H9 (cell line): ENCODE data around the gene RAB11FIP4. TPM values are rescaled to one million over a fixed set of nuclear protein-coding genes. Genes with fewer than 3 reads are reported as not detected.

Experiments used
- DNase-seq: peaks from one replicate; pipeline ENCODE4 v3.0.0-alpha.2; 2017
- H2AFZ ChIP-seq: one replicate; pipeline ENCODE4 v1.6.1; 2013; ENCODE audit warnings: mild to moderate bottlenecking, low read length, control low read depth, moderate library complexity
- H2AK5ac ChIP-seq: 2 replicates; pipeline ENCODE4 v1.6.1; 2013; ENCODE audit warnings: low read length, control low read depth, mixed read lengths; ENCODE audit not compliant: insufficient read length
- H2BK120ac ChIP-seq: one replicate; pipeline ENCODE4 v1.6.1; 2013; ENCODE audit warnings: low read depth, mild to moderate bottlenecking, low read length, control low read depth, inconsistent platforms; ENCODE audit not compliant: poor library complexity, severe bottlenecking
- H2BK12ac ChIP-seq: 2 replicates; pipeline ENCODE4 v1.6.1; 2013; ENCODE audit warnings: low read length, control low read depth, mixed read lengths, low read depth; ENCODE audit not compliant: insufficient read length
- H2BK15ac ChIP-seq: 2 replicates; pipeline ENCODE4 v1.6.1; 2013; ENCODE audit warnings: low read depth, low read length, control low read depth
- H2BK20ac ChIP-seq: one replicate; pipeline ENCODE4 v1.6.1; 2013; ENCODE audit warnings: low read depth, mild to moderate bottlenecking, low read length, control low read depth, inconsistent platforms; ENCODE audit not compliant: poor library complexity, severe bottlenecking
- H2BK5ac ChIP-seq: 2 replicates; pipeline ENCODE4 v1.6.1; 2013; ENCODE audit warnings: low read length, control low read depth, mixed read lengths; ENCODE audit not compliant: insufficient read length
- H3K14ac ChIP-seq: 2 replicates; pipeline ENCODE4 v1.6.1; 2013; ENCODE audit warnings: low read length, control low read depth; ENCODE audit not compliant: insufficient read depth
- H3K18ac ChIP-seq: 2 replicates; pipeline ENCODE4 v1.6.1; 2013; ENCODE audit warnings: low read depth, mild to moderate bottlenecking, mixed read lengths, low read length, control low read depth; ENCODE audit not compliant: insufficient read length
- H3K23ac ChIP-seq: 2 replicates; pipeline ENCODE4 v1.6.1; 2013; ENCODE audit warnings: low read length, control low read depth, mixed read lengths, low read depth; ENCODE audit not compliant: insufficient read length
- H3K23me2 ChIP-seq: 2 replicates; pipeline ENCODE4 v1.6.1; 2013; ENCODE audit warnings: low read depth, mild to moderate bottlenecking, mixed read lengths, low read length, control low read depth; ENCODE audit not compliant: insufficient read length, poor library complexity, severe bottlenecking
- H3K27ac ChIP-seq: 2 replicates; pipeline ENCODE4 v1.5.1; 2013; ENCODE audit warnings: low read length, control low read depth, mixed read lengths, low read depth; ENCODE audit not compliant: insufficient read length
- H3K27me3 ChIP-seq: 2 replicates; pipeline ENCODE4 v1.6.1; 2013; ENCODE audit warnings: low read length, control low read depth, inconsistent platforms; ENCODE audit not compliant: insufficient read depth
- H3K4ac ChIP-seq: 2 replicates; pipeline ENCODE4 v1.6.1; 2013; ENCODE audit warnings: low read depth, mild to moderate bottlenecking, control low read depth, inconsistent platforms, low read length, moderate library complexity
- H3K4me1 ChIP-seq: 2 replicates; pipeline ENCODE4 v1.6.1; 2013; ENCODE audit warnings: low read length, control low read depth, inconsistent platforms; ENCODE audit not compliant: insufficient read depth
- H3K4me2 ChIP-seq: 2 replicates; pipeline ENCODE4 v1.6.1; 2013; ENCODE audit warnings: low read length, control low read depth, mixed read lengths; ENCODE audit not compliant: insufficient read length, insufficient read depth
- H3K56ac ChIP-seq: 2 replicates; pipeline ENCODE4 v1.6.1; 2013; ENCODE audit warnings: low read depth, mild to moderate bottlenecking, mixed read lengths, low read length, control low read depth; ENCODE audit not compliant: insufficient read length
- H3K79me1 ChIP-seq: 2 replicates; pipeline ENCODE4 v1.6.1; 2013; ENCODE audit warnings: low read depth, mild to moderate bottlenecking, moderate library complexity, low read length, control low read depth, inconsistent platforms; ENCODE audit not compliant: insufficient read depth, poor library complexity, severe bottlenecking
- H3K79me2 ChIP-seq: 2 replicates; pipeline ENCODE4 v1.6.1; 2013; ENCODE audit warnings: low read length, control low read depth, inconsistent platforms; ENCODE audit not compliant: insufficient read depth
- H3K9ac ChIP-seq: 2 replicates; pipeline ENCODE4 v1.6.1; 2013; ENCODE audit warnings: low read length, control low read depth, mixed read lengths; ENCODE audit not compliant: insufficient read length; ENCODE audit errors: extremely low read depth
- H3K9me3 ChIP-seq: one replicate; pipeline ENCODE4 v1.6.1; 2013; ENCODE audit warnings: low read depth, low read length, inconsistent platforms; ENCODE audit not compliant: control insufficient read depth
- H3T11ph ChIP-seq: one replicate; pipeline ENCODE4 v1.6.1; 2013; ENCODE audit warnings: mild to moderate bottlenecking, low read length, control low read depth, inconsistent platforms
- H4K20me1 ChIP-seq: one replicate; pipeline ENCODE4 v1.6.1; 2013; ENCODE audit not compliant: control insufficient read depth, insufficient read length, insufficient read depth
- H4K5ac ChIP-seq: 2 replicates; pipeline ENCODE4 v1.6.1; 2013; ENCODE audit warnings: low read depth, mild to moderate bottlenecking, mixed read lengths, low read length, control low read depth; ENCODE audit not compliant: insufficient read length
- H4K8ac ChIP-seq: replicated peaks from 2 replicates; pipeline ENCODE4 v1.6.1; 2013; ENCODE audit warnings: low read length, control low read depth, mixed read lengths, low read depth; ENCODE audit not compliant: insufficient read length
- H4K91ac ChIP-seq: 2 replicates; pipeline ENCODE4 v1.6.1; 2013; ENCODE audit warnings: low read depth, mild to moderate bottlenecking, moderate library complexity, mixed read lengths, low read length, control low read depth; ENCODE audit not compliant: insufficient read length
- H3K27ac Mint-ChIP-seq, 3 experiments: 2 replicates in 2 of 3; 3 replicates in 1 of 3; pipeline ENCODE4 v1.8.0; 2020 to 2021; ENCODE audit warnings: mixed read lengths in 3 of 3, mild to moderate bottlenecking in 1 of 3, moderate library complexity in 1 of 3
- H3K27me3 Mint-ChIP-seq: 2 replicates; pipeline ENCODE4 v1.8.0; 2021; ENCODE audit warnings: low read depth, mild to moderate bottlenecking, moderate library complexity, mixed read lengths
- H3K36me3 Mint-ChIP-seq, 3 experiments: 2 replicates in 2 of 3; 3 replicates in 1 of 3; pipeline ENCODE4 v1.8.0; 2020 to 2021; ENCODE audit warnings: low read depth in 3 of 3, mixed read lengths in 3 of 3; ENCODE audit not compliant: insufficient read depth in 1 of 3
- H3K4me1 Mint-ChIP-seq, 2 experiments: 2 replicates each; pipeline ENCODE4 v1.8.0; 2020; ENCODE audit warnings: mixed read lengths in 2 of 2
- H3K4me3 Mint-ChIP-seq, 2 experiments: 2 replicates in 1 of 2; 3 replicates in 1 of 2; pipeline ENCODE4 v1.8.0; 2020 to 2021; ENCODE audit warnings: mild to moderate bottlenecking in 2 of 2, mixed read lengths in 2 of 2, moderate library complexity in 1 of 2
- H3K9me3 Mint-ChIP-seq, 2 experiments: 2 replicates in 1 of 2; 3 replicates in 1 of 2; pipeline ENCODE4 v1.8.0; 2020; ENCODE audit warnings: mild to moderate bottlenecking in 2 of 2, mixed read lengths in 2 of 2, moderate library complexity in 1 of 2
- WGBS: extraction: QIAGEN DNeasy Blood & Tissue Kit; methylation state at CpG from one replicate; pipeline ENCODE4 v1.1.7; 2013; ENCODE audit warnings: missing lambda C conversion rate, low lambda C conversion rate, mixed read lengths; ENCODE audit not compliant: insufficient read length; ENCODE audit errors: extremely low coverage; 5-methylcytosine and 5-hydroxymethylcytosine counted together
- total RNA-seq: library from RNA; stranded (reverse); gene quantifications from 2 replicates; pipeline ENCODE4 v1.2.1, GENCODE V29; 2021
- TF ChIP-seq, protein P1 (sequence below): fragments of 200-600 bp; sonication (generic); conservative IDR thresholded peaks from 3 replicates; pipeline ENCODE4 v1.8.0; 2021; ENCODE audit warnings: antibody characterized with exemption, mild to moderate bottlenecking

Gene RAB11FIP4
- total RNA-seq, 1 experiment from 2014 or later, result 25.7 TPM

DNA sequence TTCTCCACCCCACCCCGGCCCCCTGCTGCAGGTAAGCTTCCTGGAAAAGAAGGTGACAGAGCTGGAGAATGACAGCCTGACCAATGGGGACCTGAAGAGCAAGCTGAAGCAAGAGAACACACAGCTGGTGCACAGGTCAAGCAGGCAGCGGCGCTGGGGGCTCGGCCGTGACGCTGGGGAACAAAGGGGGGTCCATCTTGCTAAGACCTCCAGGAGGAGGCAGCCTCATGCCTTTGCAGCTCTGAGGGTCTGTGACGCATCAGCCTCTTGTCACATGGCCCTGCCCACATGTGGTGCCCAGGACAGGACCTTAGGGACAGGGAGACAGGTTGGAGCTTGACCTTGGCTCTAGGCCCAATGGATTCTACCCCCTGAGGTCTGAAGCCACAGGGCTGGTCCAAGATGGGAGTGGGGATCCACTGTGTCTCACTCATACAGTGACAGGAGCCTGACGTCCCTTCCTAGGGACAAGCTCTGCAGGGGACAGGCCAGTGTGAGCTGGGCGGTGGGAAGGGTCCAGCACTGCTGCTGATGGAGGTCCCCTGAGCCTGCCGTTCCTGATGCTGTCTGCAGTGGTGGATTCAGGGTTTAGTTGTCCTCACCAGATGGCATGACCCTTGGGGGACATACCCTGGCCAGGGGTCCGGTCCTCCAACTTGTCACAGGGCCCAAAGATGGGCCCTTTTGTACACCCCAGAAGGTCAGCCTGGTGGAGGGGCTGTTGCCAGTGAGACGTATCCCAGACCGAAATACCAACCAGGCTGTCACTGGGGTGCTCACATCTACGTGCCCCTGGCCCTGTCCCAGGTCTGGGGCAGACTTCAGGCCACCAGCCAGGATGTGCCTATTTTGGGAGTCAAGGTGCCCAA lies 132.6 kb downstream of the RAB11FIP4 start:
- no peak overlapping the region for H3T11ph ChIP-seq
- H3K23me2 ChIP-seq, result no peaks in the 10 kb centered on the region
- no peaks in the 10 kb centered on the region for H3K27me3 ChIP-seq
- H2BK20ac ChIP-seq, result no peak overlapping the region
- Mint-ChIP-seq H3K4me1 (peaks cover 2 to 3% of the 10 kb centered on the region in 2 experiments; a peak in 2 of 4 replicates), H3K27ac (no peak overlapping the region; a peak in 1 of 7 replicates), H3K4me3 (no peak overlapping the region), H3K9me3 (no peaks in the 10 kb centered on the region), H3K36me3 (peaks cover 14 to 40% (median 21%) of the 10 kb centered on the region in 3 experiments; a peak in 6 of 7 replicates), H3K27me3 (no peaks in the 10 kb centered on the region)
- H2BK15ac ChIP-seq, result no peak overlapping the region
- H2AFZ ChIP-seq, result no peak overlapping the region
- TF ChIP-seq, protein P1, sequence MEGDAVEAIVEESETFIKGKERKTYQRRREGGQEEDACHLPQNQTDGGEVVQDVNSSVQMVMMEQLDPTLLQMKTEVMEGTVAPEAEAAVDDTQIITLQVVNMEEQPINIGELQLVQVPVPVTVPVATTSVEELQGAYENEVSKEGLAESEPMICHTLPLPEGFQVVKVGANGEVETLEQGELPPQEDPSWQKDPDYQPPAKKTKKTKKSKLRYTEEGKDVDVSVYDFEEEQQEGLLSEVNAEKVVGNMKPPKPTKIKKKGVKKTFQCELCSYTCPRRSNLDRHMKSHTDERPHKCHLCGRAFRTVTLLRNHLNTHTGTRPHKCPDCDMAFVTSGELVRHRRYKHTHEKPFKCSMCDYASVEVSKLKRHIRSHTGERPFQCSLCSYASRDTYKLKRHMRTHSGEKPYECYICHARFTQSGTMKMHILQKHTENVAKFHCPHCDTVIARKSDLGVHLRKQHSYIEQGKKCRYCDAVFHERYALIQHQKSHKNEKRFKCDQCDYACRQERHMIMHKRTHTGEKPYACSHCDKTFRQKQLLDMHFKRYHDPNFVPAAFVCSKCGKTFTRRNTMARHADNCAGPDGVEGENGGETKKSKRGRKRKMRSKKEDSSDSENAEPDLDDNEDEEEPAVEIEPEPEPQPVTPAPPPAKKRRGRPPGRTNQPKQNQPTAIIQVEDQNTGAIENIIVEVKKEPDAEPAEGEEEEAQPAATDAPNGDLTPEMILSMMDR, result no peak
- no peak overlapping the region for H2BK120ac ChIP-seq
- H3K79me1 ChIP-seq, result no peaks in the 10 kb centered on the region
- no peaks in the 10 kb centered on the region for H3K79me2 ChIP-seq
- H3K23ac ChIP-seq, result no peak overlapping the region
- no peak overlapping the region for H3K9ac ChIP-seq
- H2BK12ac ChIP-seq, result no peak overlapping the region
- H3K56ac ChIP-seq, result no peak overlapping the region
- peak; percentile 30 for DNase-seq
- H2BK5ac ChIP-seq, result no peak overlapping the region
- no peaks in the 10 kb centered on the region for H4K20me1 ChIP-seq
- H3K27ac ChIP-seq, result no peak overlapping the region
- no peaks in the 10 kb centered on the region for H3K4me1 ChIP-seq
- H4K8ac ChIP-seq, result no peak overlapping the region
- no peak overlapping the region for H3K4ac ChIP-seq
- no peak overlapping the region for H3K18ac ChIP-seq
- no peak overlapping the region for H4K5ac ChIP-seq
- no peak overlapping the region for H4K91ac ChIP-seq
- no peak overlapping the region for H2AK5ac ChIP-seq
- H3K4me2 ChIP-seq, result no peak overlapping the region
- no CpG with 5 or more reads among the region's 14 CpGs for WGBS
- H3K9me3 ChIP-seq, result peaks cover 11% of the 10 kb centered on the region
- H3K14ac ChIP-seq, result no peak overlapping the region
